Loucy (cell line): ENCODE data around the gene CYP2C9.

Experiments
- CTCF ChIP-seq: fragments of 200-600 bp; sonication (generic); conservative IDR thresholded peaks from 2 replicates; pipeline ENCODE4 v1.5.1; 2014; ENCODE audit warnings: mild to moderate bottlenecking, antibody characterized with exemption, low read length
- EZH2phosphoT487 ChIP-seq: fragments of 200-600 bp; IDR thresholded peaks from 2 replicates; pipeline ENCODE4 v1.6.1; 2018; ENCODE audit warnings: antibody characterized with exemption, mild to moderate bottlenecking, moderate library complexity, borderline replicate concordance

- no peak for TF ChIP-seq CTCF
- no peak for TF ChIP-seq EZH2phosphoT487
Observed at GRCh38 chr10:94991243-94991888, 52.9 kb downstream of the CYP2C9 start.
